HFF-Myc (cell line): ENCODE results near the gene VWC2.

ENCODE experiments used
- DNase-seq: peaks from one replicate; pipeline ENCODE4 v3.0.0-alpha.2; 2011; ENCODE audit warnings: low read depth; ENCODE audit errors: extremely low read depth
- H3K4me3 ChIP-seq: replicated peaks from 2 replicates; pipeline ENCODE4 v1.5.1; 2011; ENCODE audit warnings: low read depth, mild to moderate bottlenecking, control low read depth, low read length
- TF ChIP-seq, protein P1 (sequence below): IDR thresholded peaks from 2 replicates; pipeline ENCODE4 v1.5.1; 2012; ENCODE audit warnings: mild to moderate bottlenecking, low read depth, low read length, control low read depth; ENCODE audit errors: missing control alignments

VWC2 gene

DNA sequence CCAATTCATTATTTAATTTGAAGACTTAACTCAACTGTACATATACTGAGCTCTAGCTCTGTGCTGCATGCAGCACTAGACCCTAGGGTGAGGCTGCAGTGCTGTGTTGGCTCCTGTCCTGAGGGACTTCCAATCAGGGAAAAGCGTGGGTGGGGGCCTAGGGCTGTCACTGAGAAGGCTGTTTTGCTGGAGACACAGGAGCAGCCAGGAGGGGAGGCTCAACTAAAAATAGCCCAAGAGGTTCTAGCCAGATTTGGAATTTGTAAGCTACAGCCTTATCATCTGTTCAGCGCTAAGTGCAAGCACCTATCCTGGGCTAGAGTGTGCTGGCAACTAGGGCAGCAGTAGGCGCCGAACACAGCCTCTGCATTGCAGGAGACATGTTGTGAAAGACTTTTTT lies 121.1 kb downstream of the VWC2 start:
- TF ChIP-seq, protein P1, sequence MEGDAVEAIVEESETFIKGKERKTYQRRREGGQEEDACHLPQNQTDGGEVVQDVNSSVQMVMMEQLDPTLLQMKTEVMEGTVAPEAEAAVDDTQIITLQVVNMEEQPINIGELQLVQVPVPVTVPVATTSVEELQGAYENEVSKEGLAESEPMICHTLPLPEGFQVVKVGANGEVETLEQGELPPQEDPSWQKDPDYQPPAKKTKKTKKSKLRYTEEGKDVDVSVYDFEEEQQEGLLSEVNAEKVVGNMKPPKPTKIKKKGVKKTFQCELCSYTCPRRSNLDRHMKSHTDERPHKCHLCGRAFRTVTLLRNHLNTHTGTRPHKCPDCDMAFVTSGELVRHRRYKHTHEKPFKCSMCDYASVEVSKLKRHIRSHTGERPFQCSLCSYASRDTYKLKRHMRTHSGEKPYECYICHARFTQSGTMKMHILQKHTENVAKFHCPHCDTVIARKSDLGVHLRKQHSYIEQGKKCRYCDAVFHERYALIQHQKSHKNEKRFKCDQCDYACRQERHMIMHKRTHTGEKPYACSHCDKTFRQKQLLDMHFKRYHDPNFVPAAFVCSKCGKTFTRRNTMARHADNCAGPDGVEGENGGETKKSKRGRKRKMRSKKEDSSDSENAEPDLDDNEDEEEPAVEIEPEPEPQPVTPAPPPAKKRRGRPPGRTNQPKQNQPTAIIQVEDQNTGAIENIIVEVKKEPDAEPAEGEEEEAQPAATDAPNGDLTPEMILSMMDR: no peak
- DNase-seq: no peak
- H3K4me3 ChIP-seq: no peak overlapping the region

GRCh38 chr7:49911909-49912308 lies 138.5 kb downstream of the VWC2 start:
- no peak overlapping the region for H3K4me3 ChIP-seq
- TF ChIP-seq, protein P1: no peak
- no peak for DNase-seq

DNA sequence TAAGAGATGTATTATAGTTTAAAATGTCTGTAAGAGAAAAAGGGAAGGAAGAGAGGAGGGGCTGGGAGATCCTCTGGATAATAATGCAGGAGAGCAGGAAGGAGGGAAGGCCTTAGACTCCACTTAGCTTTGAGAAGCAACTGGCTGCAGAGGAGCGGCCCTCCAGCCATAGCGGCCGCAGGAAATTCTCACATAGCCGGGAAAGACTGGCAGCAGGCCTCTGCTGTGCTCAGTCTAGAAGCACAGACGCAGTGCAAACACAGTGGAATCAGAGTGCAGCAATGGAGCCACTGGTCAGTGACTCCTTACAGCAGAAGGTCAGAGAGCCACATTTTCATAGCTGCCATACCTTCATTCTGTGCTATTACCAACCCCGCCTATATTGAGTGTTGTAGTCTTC lies 153.3 kb downstream of the VWC2 start:
- H3K4me3 ChIP-seq: no peak overlapping the region
- no peak for DNase-seq
- TF ChIP-seq, protein P1: no peak

GRCh38 chr7:49927631-49928030 lies 154.2 kb downstream of the VWC2 start:
- H3K4me3 ChIP-seq: no peak overlapping the region
- TF ChIP-seq, protein P1: no peak
- no peak for DNase-seq

DNA sequence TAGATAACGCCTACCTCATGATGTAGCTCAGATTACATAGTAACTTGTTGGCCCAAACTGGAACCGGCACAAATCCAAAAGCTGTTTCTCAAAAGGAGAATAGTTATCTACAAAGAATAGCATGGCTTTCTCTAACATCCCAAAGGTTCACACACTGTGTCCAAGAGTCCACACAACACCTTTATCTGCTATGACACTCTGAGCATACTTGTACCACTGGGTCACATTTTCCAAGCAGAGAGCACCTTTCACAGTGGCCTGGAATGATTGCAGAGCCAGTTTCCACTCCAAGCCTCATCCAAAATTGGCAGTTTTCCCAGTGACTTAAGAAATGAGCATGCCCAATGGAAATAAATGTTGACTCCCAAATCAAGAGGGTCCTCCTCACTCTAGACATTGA lies 155.3 kb downstream of the VWC2 start:
- TF ChIP-seq, protein P1: no peak
- no peak for DNase-seq
- H3K4me3 ChIP-seq: no peak overlapping the region

DNA sequence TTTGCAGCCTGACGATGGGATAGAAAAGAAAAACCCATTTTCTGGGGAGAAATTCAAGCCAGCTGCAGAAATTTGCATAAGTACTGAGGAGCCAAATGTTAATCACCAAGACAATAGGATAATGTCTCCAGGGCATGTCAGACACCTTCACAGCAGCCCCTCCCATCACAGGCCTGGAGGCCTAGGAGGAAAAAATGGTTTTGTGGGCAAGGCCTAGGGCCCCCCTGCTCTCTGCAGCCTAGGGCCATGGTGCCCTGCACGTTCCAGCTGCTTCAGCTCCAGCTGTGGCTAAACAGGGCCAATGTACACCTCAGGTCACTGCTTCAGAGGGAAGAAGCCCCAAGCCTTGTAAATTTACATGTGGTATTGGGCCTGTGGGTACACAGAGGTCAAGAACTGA lies 158.2 kb downstream of the VWC2 start:
- TF ChIP-seq, protein P1: no peak
- DNase-seq: no peak
- H3K4me3 ChIP-seq: no peak overlapping the region

DNA sequence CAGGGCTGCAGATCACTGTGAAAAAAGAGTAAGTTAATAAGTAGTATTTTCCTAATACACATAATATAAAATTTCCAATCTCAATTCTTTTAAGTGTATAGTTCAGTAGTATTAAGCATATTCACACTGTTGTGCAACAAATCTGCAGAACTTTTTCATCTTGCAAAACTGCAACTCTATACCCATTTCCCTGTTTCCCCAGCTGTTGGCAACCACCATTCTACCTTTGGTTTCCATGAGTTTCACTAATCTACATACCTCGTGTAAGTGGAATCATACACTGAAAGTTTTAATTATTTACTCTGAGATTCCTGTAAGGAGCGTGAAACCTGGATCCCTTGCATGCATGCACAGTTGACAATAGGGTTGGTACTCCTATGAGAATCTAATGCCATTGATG lies 164.2 kb downstream of the VWC2 start:
- TF ChIP-seq, protein P1: no peak
- DNase-seq: no peak
- no peak overlapping the region for H3K4me3 ChIP-seq
